Measurements from ENCODE around the gene FBXL17. TPM values are rescaled to one million over a fixed set of nuclear protein-coding genes. Genes with fewer than 3 reads are reported as not detected.

FBXL17 gene
- total RNA-seq, 1 donor from 2014 or later: 17.5 TPM

GRCh38 chr5:108118813-108119514, 262.9 kb downstream of the FBXL17 start:
- TF ChIP-seq CTCF (IDR thresholded peaks at IDR 0.05): no peak
- ATAC-seq: no peak
- intact Hi-C loops (cut with DNase I): no loop called here

GRCh38 chr5:108115673-108116072, 266.2 kb downstream of the FBXL17 start:
- no peaks in the 10 kb centered on the region for H3K27me3 ChIP-seq
- no peak for ATAC-seq
- no peaks in the 10 kb centered on the region for H3K4me1 ChIP-seq
- no peak for TF ChIP-seq CTCF (IDR thresholded peaks at IDR 0.05)
- intact Hi-C loops (cut with DNase I): no loop called here
- no peak overlapping the region for H3K27ac ChIP-seq
- no peak for DNase-seq
- H3K4me3 ChIP-seq: no peak overlapping the region
- H3K36me3 ChIP-seq: no peaks in the 10 kb centered on the region
- no peaks in the 10 kb centered on the region for H3K9me3 ChIP-seq

More at GRCh38 chr5:108118813-108119514, 262.9 kb downstream of the FBXL17 start:
- Histone ChIP-seq H3K4me3 (no peak overlapping the region), H3K9me3 (no peaks in the 10 kb centered on the region), H3K27ac (no peak overlapping the region), H3K4me1 (no peaks in the 10 kb centered on the region), H3K36me3 (no peaks in the 10 kb centered on the region), H3K27me3 (no peaks in the 10 kb centered on the region)
- DNase-seq: no peak

GRCh38 chr5:108113950-108114349, 267.9 kb downstream of the FBXL17 start:
- H3K36me3 ChIP-seq: no peaks in the 10 kb centered on the region
- H3K27ac ChIP-seq: no peak overlapping the region
- DNase-seq (no peak), ATAC-seq (no peak)
- TF ChIP-seq CTCF (IDR thresholded peaks at IDR 0.05): no peak
- H3K4me3 ChIP-seq: no peak overlapping the region
- intact Hi-C loops (cut with DNase I): no loop called here
- H3K27me3 ChIP-seq: no peaks in the 10 kb centered on the region
- no peaks in the 10 kb centered on the region for H3K4me1 ChIP-seq
- no peaks in the 10 kb centered on the region for H3K9me3 ChIP-seq

- Histone ChIP-seq H3K9me3 (no peaks in the 10 kb centered on the region), H3K4me1 (no peaks in the 10 kb centered on the region), H3K36me3 (no peaks in the 10 kb centered on the region), H3K27ac (no peak overlapping the region), H3K27me3 (no peaks in the 10 kb centered on the region), H3K4me3 (no peak overlapping the region)
- intact Hi-C loops (cut with DNase I): no loop called here
- no peak for TF ChIP-seq CTCF (IDR thresholded peaks at IDR 0.05)
- no peak for DNase-seq
- ATAC-seq: no peak
Observed at GRCh38 chr5:108111736-108112135, 270.2 kb downstream of the FBXL17 start.

GRCh38 chr5:108109059-108109458, 272.8 kb downstream of the FBXL17 start:
- Histone ChIP-seq H3K27me3 (no peaks in the 10 kb centered on the region), H3K4me1 (no peaks in the 10 kb centered on the region), H3K4me3 (no peak overlapping the region), H3K36me3 (no peaks in the 10 kb centered on the region), H3K9me3 (no peaks in the 10 kb centered on the region), H3K27ac (no peak overlapping the region)
- ATAC-seq (no peak), DNase-seq (no peak)
- TF ChIP-seq CTCF (IDR thresholded peaks at IDR 0.05): no peak
- intact Hi-C loops (cut with DNase I): no loop called here

GRCh38 chr5:108104448-108104847, 277.4 kb downstream of the FBXL17 start:
- TF ChIP-seq CTCF (IDR thresholded peaks at IDR 0.05): no peak
- H3K36me3 ChIP-seq: no peaks in the 10 kb centered on the region
- intact Hi-C loops (cut with DNase I): no loop called here
- no peak overlapping the region for H3K4me3 ChIP-seq
- no peaks in the 10 kb centered on the region for H3K4me1 ChIP-seq
- no peaks in the 10 kb centered on the region for H3K9me3 ChIP-seq
- H3K27ac ChIP-seq: no peak overlapping the region
- ATAC-seq (no peak), DNase-seq (no peak)
- no peaks in the 10 kb centered on the region for H3K27me3 ChIP-seq

Data from upper lobe of right lung (tissue), 1 donor.